ENCODE results near the gene WDR49.

Gene WDR49

GRCh38 chr3:167611718-167612117, 42.0 kb downstream of the WDR49 start:
- DNase-seq: no peak

- DNase-seq: no peak
These were observed 44.6 kb downstream of the WDR49 start for GRCh38 chr3:167609156-167609555.

- DNase-seq: no peak
These were observed 46.9 kb downstream of the WDR49 start for GRCh38 chr3:167606836-167607235.

- no peak for DNase-seq
These were observed 47.9 kb downstream of the WDR49 start for GRCh38 chr3:167605871-167606270.

- DNase-seq: no peak
These were observed 51.7 kb downstream of the WDR49 start for GRCh38 chr3:167602041-167602440.

- DNase-seq: no peak
These were observed 66.1 kb downstream of the WDR49 start for GRCh38 chr3:167587651-167588050.

GRCh38 chr3:167575000-167575600, 78.6 kb downstream of the WDR49 start:
- DNase-seq: no peak

GRCh38 chr3:167572991-167573390, 80.8 kb downstream of the WDR49 start:
- DNase-seq: no peak

GRCh38 chr3:167568634-167569033, 85.1 kb downstream of the WDR49 start:
- DNase-seq: no peak

GRCh38 chr3:167565489-167565888, 88.3 kb downstream of the WDR49 start:
- no peak for DNase-seq

- DNase-seq: no peak
These were observed 89.1 kb downstream of the WDR49 start for GRCh38 chr3:167564612-167565011.

GRCh38 chr3:167559924-167560323, 93.8 kb downstream of the WDR49 start:
- no peak for DNase-seq

- DNase-seq: no peak
These were observed 98.8 kb downstream of the WDR49 start for GRCh38 chr3:167554898-167555297.

GRCh38 chr3:167538081-167538480, 115.7 kb downstream of the WDR49 start:
- no peak for DNase-seq

GRCh38 chr3:167521006-167521355, 132.8 kb downstream of the WDR49 start:
- no peak for DNase-seq

- DNase-seq: no peak
These were observed 133.3 kb downstream of the WDR49 start for GRCh38 chr3:167520266-167521005.

- no peak for DNase-seq
These were observed 145.8 kb downstream of the WDR49 start for GRCh38 chr3:167507954-167508353.

- no peak for DNase-seq
These were observed 151.3 kb downstream of the WDR49 start for GRCh38 chr3:167502401-167502800.

- no peak for DNase-seq
These were observed 151.8 kb downstream of the WDR49 start for GRCh38 chr3:167501941-167502340.

- no peak for DNase-seq
These were observed 155.8 kb downstream of the WDR49 start for GRCh38 chr3:167497903-167498302.

- no peak for DNase-seq
These were observed 160.5 kb downstream of the WDR49 start for GRCh38 chr3:167493244-167493643.

- no peak for DNase-seq
These were observed 162.1 kb downstream of the WDR49 start for GRCh38 chr3:167491621-167492020.

GRCh38 chr3:167489571-167489970, 164.2 kb downstream of the WDR49 start:
- no peak for DNase-seq

- no peak for DNase-seq
These were observed 166.2 kb downstream of the WDR49 start for GRCh38 chr3:167487556-167487955.

- no peak for DNase-seq
These were observed 169.2 kb downstream of the WDR49 start for GRCh38 chr3:167484551-167484950.
